OCI-LY7 (cell line): Measurements from ENCODE around the gene REEP3.

Experiments
- CTCF ChIP-seq: fragments of 200-600 bp; sonication (generic); conservative IDR thresholded peaks from 2 replicates; pipeline ENCODE4 v1.5.1; 2014; ENCODE audit warnings: mild to moderate bottlenecking, antibody characterized with exemption, low read length, moderate library complexity, mixed read lengths
- EZH2phosphoT487 ChIP-seq: fragments of 200-600 bp; sonication (generic); IDR thresholded peaks from 2 replicates; pipeline ENCODE4 v1.6.1; 2018; ENCODE audit warnings: low read depth, borderline replicate concordance, mild to moderate bottlenecking, mixed run types, antibody characterized with exemption, low read length, moderate library complexity, mixed read lengths

GRCh38 chr10:63651864-63652263, 130.7 kb downstream of the REEP3 start:
- TF ChIP-seq CTCF (no peak), EZH2phosphoT487 (no peak)
